Mucosa of descending colon (tissue), 3 donors: ENCODE measurements around the gene BCL2L14. TPM values are rescaled to one million over a fixed set of nuclear protein-coding genes. Genes with fewer than 3 reads are reported as not detected.

Experiments used
- ATAC-seq: fragments of 200-7000 bp; cut with Tn5 transposase; one replicate; pipeline ENCODE4 v1.9.1; 2020; ENCODE audit warnings: mild to moderate bottlenecking, moderate library complexity
- DNase-seq, 3 donors: peaks; one replicate each; pipeline ENCODE4 v3.0.0-alpha.2; 2020
- H3K36me3 ChIP-seq: fragments of 200-600 bp; one replicate; pipeline ENCODE4 v1.8.0; 2021; ENCODE audit warnings: low read depth, mild to moderate bottlenecking
- H3K4me1 ChIP-seq: fragments of 200-600 bp; one replicate; pipeline ENCODE4 v1.8.0; 2021; ENCODE audit warnings: low read depth, mild to moderate bottlenecking
- H3K4me3 ChIP-seq: fragments of 200-600 bp; one replicate; pipeline ENCODE4 v1.8.0; 2021; ENCODE audit warnings: mild to moderate bottlenecking
- H3K9me3 ChIP-seq: fragments of 200-600 bp; one replicate; pipeline ENCODE4 v1.8.0; 2021; ENCODE audit warnings: mild to moderate bottlenecking
- intact Hi-C, 2 donors: fragments of 100-400 bp; cut with DNase I in 1 of 2; cut with micrococcal nuclease in 1 of 2; formaldehyde crosslinking; loops; one replicate each; pipeline versions ENCODE4 v1.11.0 to v1.11.1; 2022; cut with DNase I, micrococcal nuclease
- long read RNA-seq, 2 donors: library from polyadenylated mRNA; unstranded; transcript quantifications; one replicate each; pipeline ENCODE4 v2.0.0, GENCODE V29; 2019 to 2021
- total RNA-seq, 3 donors: library from RNA; stranded (reverse); fragmentation: NEBNext Ultra II Directional in 2 of 3; extraction: Animal tissue kit (Norgen Biotek cat#: 25700) in 2 of 3; gene quantifications; one replicate each; pipeline versions ENCODE4 v1.2.1 to v1.2.4, GENCODE V29; 2021 to 2023
- TF ChIP-seq, protein P1 (sequence below): fragments of 200-600 bp; IDR thresholded peaks from one replicate; pipeline ENCODE4 v1.8.0; 2022; ENCODE audit warnings: antibody characterized with exemption, mild to moderate bottlenecking
- donor health status: DM: no; HTN: no; CAD: no; lungs with moderate emphysema.
- donor health status: DM: no; HTN: no; CAD: no.
- donor health status: DM: no; HTN: yes; CAD: no.

The BCL2L14 gene
- 10 to 100 TPM; 27.3 to 74.4 (median 52.7) TPM for total RNA-seq
- long read RNA-seq, donor 1, partial matches to known transcripts: 0 of 15 reads
- long read RNA-seq, donor 1, other reads (novel, unspliced or antisense): 11 of 15 reads
- long read RNA-seq, donor 2, transcript BCL2L14-203 (6 exons, 1,897 nt): major isoform, 9 of 23 reads
- long read RNA-seq, donor 2, partial matches to known transcripts: 3 of 23 reads
- long read RNA-seq, donor 2, other reads (novel, unspliced or antisense): 11 of 23 reads

GRCh38 chr12:12070674-12071656 lies at the start of gene BCL2L14:
BCL2L14 (plus strand) TSS chr12:12070939; CDS start chr12:12079306, 8,367 bp downstream.
- Histone ChIP-seq H3K36me3 (no peaks in the 10 kb centered on the region), H3K4me3 (peak within 1 kb of the TSS; percentile 30), H3K9me3 (no peaks in the 10 kb centered on the region), H3K4me1 (peaks cover 22% of the 10 kb centered on the region)
- intact Hi-C loops: no loop called here
- TF ChIP-seq, protein P1, sequence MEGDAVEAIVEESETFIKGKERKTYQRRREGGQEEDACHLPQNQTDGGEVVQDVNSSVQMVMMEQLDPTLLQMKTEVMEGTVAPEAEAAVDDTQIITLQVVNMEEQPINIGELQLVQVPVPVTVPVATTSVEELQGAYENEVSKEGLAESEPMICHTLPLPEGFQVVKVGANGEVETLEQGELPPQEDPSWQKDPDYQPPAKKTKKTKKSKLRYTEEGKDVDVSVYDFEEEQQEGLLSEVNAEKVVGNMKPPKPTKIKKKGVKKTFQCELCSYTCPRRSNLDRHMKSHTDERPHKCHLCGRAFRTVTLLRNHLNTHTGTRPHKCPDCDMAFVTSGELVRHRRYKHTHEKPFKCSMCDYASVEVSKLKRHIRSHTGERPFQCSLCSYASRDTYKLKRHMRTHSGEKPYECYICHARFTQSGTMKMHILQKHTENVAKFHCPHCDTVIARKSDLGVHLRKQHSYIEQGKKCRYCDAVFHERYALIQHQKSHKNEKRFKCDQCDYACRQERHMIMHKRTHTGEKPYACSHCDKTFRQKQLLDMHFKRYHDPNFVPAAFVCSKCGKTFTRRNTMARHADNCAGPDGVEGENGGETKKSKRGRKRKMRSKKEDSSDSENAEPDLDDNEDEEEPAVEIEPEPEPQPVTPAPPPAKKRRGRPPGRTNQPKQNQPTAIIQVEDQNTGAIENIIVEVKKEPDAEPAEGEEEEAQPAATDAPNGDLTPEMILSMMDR: no peak
- ATAC-seq: peak; percentile 83
- DNase-seq: peak in 1 of 3 donors; percentile 79

GRCh38 chr12:12022306-12022936 lies 48.3 kb upstream of the BCL2L14 start:
- H3K4me3 ChIP-seq: no peak overlapping the region
- H3K4me1 ChIP-seq: peaks cover 14% of the 10 kb centered on the region
- no peaks in the 10 kb centered on the region for H3K9me3 ChIP-seq
- no peaks in the 10 kb centered on the region for H3K36me3 ChIP-seq
- intact Hi-C loops: no loop called here
- ATAC-seq (no peak), DNase-seq (no peak)
- TF ChIP-seq, protein P1: no peak

- Histone ChIP-seq H3K4me1 (peaks cover 15% of the 10 kb centered on the region), H3K9me3 (no peaks in the 10 kb centered on the region), H3K36me3 (no peaks in the 10 kb centered on the region), H3K4me3 (no peak overlapping the region)
- no peak for ATAC-seq
- intact Hi-C loops: no loop called here
- TF ChIP-seq, protein P1: no peak
- no peak for DNase-seq
These were observed 47.3 kb upstream of the BCL2L14 start for GRCh38 chr12:12023456-12023855.

DNA sequence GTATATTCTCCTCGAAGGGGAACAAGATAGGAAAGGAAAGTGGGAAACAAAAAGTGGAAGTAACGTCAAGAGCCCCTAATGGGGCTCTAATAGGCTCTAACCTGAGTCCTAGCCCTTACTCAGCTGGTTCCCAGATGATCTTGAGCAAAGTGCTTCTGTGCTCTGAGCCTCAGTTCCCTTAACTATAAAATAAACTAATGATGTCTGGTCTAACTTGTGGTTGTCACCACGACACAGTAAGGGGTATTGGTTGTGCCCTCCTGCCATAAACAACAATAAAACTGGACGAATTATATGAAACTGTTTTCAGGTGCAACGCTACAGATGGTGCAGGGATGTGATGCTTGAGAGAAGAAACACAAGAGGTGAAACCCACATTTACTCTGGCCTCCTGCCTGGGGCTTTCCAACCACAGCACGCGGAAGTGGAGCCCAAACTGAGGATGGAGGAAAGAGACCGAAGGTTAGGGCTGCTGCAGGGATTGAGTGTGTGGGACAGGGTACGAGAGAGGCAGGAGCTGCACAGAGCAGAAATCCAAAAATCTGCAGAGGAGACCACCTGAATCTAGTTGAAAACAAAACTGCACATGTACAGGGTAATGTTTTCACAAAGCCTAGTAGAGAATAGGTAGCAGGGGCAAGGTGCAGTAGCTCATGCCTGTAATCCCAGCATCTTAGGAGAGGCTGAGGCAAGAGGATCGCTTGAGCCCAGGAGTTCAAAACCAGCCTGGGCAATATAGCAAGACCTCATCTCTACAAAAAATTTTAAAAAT lies 45.6 kb upstream of the BCL2L14 start:
- Histone ChIP-seq H3K9me3 (no peaks in the 10 kb centered on the region), H3K4me3 (no peak overlapping the region), H3K4me1 (peaks cover 15% of the 10 kb centered on the region), H3K36me3 (no peaks in the 10 kb centered on the region)
- intact Hi-C loops: no loop called here
- TF ChIP-seq, protein P1: no peak
- peak; percentile 68 to 75 (median 69) for DNase-seq
- ATAC-seq: peak; percentile 79
